HepG2 (cell line): ENCODE measurements around the gene TMC4. TPM values are rescaled to one million over a fixed set of nuclear protein-coding genes. Genes with fewer than 3 reads are reported as not detected.

ENCODE experiments used
- ATAC-seq: fragments of 200-7000 bp; cut with Tn5 transposase; 3 replicates; pipeline ENCODE4 v1.9.1; 2020; ENCODE audit warnings: mild to moderate bottlenecking, moderate library complexity
- BruUV-seq: library from RNA; stranded (reverse); fragments of 400-500 nt; replicated peaks from 2 replicates; lab custom pipeline; 2021; lab: Mats Ljungman, UMichigan
- CTCF ChIA-PET: fragments of 300-600 bp; formaldehyde crosslinking; extraction: SDS; loops from one replicate; lab custom pipeline; 2021; ENCODE audit warnings: low total read pairs, inconsistent platforms, low intra/inter-chr PET ratio; lab: Yijun Ruan, JAX
- POLR2A ChIA-PET: fragments of 350-600 bp; sonication (Branson Sonifier 250); formaldehyde crosslinking; loops from one replicate; lab custom pipeline; 2020; ENCODE audit warnings: antibody characterized with exemption, inconsistent platforms; lab: Yijun Ruan, JAX
- DNase-seq: peaks from one replicate; pipeline ENCODE4 v3.0.0-alpha.2; 2015; ENCODE audit warnings: low spot score
- FAIRE-seq: peaks from 3 replicates; lab custom pipeline; 2011; peaks lifted over from hg19 to GRCh38; lab: Jason Lieb, UNC
- H2AFZ ChIP-seq: one replicate; pipeline ENCODE4 v1.6.1; 2011; ENCODE audit warnings: low read length, inconsistent platforms
- H3K27ac ChIP-seq: fragments of 300-600 bp; 3 replicates; pipeline ENCODE4 v1.8.0; 2011; ENCODE audit warnings: mixed run types, mild to moderate bottlenecking, mixed read lengths, low read length, inconsistent platforms; ENCODE audit not compliant: insufficient read depth; ENCODE audit errors: extremely low read length
- H3K27me3 ChIP-seq, 2 experiments: fragments of 200-600 bp in 1 of 2; 2 replicates in 1 of 2; 3 replicates in 1 of 2; pipeline versions ENCODE4 v1.6.0 to v1.8.0; 2011; ENCODE audit warnings: low read length in 2 of 2, mild to moderate bottlenecking in 2 of 2, moderate library complexity in 2 of 2, inconsistent platforms in 1 of 2; ENCODE audit not compliant: insufficient read depth in 2 of 2, control insufficient read depth in 1 of 2
- H3K36me3 ChIP-seq, 2 experiments: fragments of 200-600 bp in 1 of 2; replicated peaks in 1 of 2; 2 replicates in 1 of 2; 3 replicates in 1 of 2; pipeline versions ENCODE4 v1.5.1 to v1.8.0; 2011; ENCODE audit warnings: low read length in 2 of 2, inconsistent platforms in 1 of 2; ENCODE audit not compliant: insufficient read depth in 2 of 2, control insufficient read depth in 1 of 2
- H3K4me1 ChIP-seq: 2 replicates; pipeline ENCODE4 v1.5.1; 2012; ENCODE audit warnings: low read length, inconsistent platforms; ENCODE audit not compliant: insufficient read depth
- H3K4me2 ChIP-seq: 2 replicates; pipeline ENCODE4 v1.6.0; 2011; ENCODE audit warnings: low read depth, low read length, inconsistent platforms
- H3K4me3 ChIP-seq, 3 experiments: fragments of 200-600 bp in 1 of 3; sonication (generic), shearing (Covaris generic) in 1 of 3; replicated peaks in 1 of 3; 2 replicates each; pipeline ENCODE4 v1.5.1; 2011 to 2016; ENCODE audit warnings: low read length in 3 of 3, inconsistent platforms in 2 of 3, low read depth in 2 of 3, mild to moderate bottlenecking in 2 of 3, control low read depth in 1 of 3, mixed read lengths in 1 of 3; ENCODE audit not compliant: insufficient read depth in 1 of 3
- H3K79me2 ChIP-seq: one replicate; pipeline ENCODE4 v1.6.1; 2011; ENCODE audit warnings: low read length, inconsistent platforms; ENCODE audit not compliant: insufficient read depth
- H3K9ac ChIP-seq: 2 replicates; pipeline ENCODE4 v1.6.0; 2011; ENCODE audit warnings: mild to moderate bottlenecking, low read depth, low read length, inconsistent platforms; ENCODE audit not compliant: insufficient read depth
- H3K9me3 ChIP-seq: 2 replicates; pipeline ENCODE4 v1.5.1; 2012; ENCODE audit warnings: mild to moderate bottlenecking, low read length
- H4K20me1 ChIP-seq: 2 replicates; pipeline ENCODE4 v1.6.0; 2011; ENCODE audit warnings: inconsistent platforms, mild to moderate bottlenecking, low read length, moderate library complexity; ENCODE audit not compliant: insufficient read depth
- AGO2 ChIP-seq: fragments of 200-400 bp; formaldehyde crosslinking; optimal IDR thresholded peaks from 2 replicates; pipeline ENCODE3; 2017; ENCODE audit warnings: mild to moderate bottlenecking, low read depth, low read length, moderate library complexity
- DMAP1 ChIP-seq: IDR thresholded peaks from 2 replicates; pipeline ENCODE4 v1.6.1; 2016
- EEA1 ChIP-seq: sonication (generic); formaldehyde crosslinking; IDR thresholded peaks from 2 replicates; pipeline ENCODE4 v1.5.1; 2020; ENCODE audit warnings: mild to moderate bottlenecking, missing genetic modification reagents, borderline replicate concordance
- JUND ChIP-seq: sonication (generic); formaldehyde crosslinking; IDR thresholded peaks from 2 replicates; pipeline ENCODE4 v1.8.0; 2022; ENCODE audit warnings: mild to moderate bottlenecking, missing genetic modification reagents
- KAT7 ChIP-seq: IDR thresholded peaks from 2 replicates; pipeline ENCODE4 v1.6.1; 2018; ENCODE audit warnings: borderline replicate concordance, missing compliant biosample characterization
- KLF12 ChIP-seq: sonication (generic); formaldehyde crosslinking; IDR thresholded peaks from 2 replicates; pipeline ENCODE4 v1.4.0; 2020; ENCODE audit warnings: missing genetic modification reagents, borderline replicate concordance
- MXD4 ChIP-seq: IDR thresholded peaks from 2 replicates; pipeline ENCODE4 v1.6.1; 2016; ENCODE audit warnings: mild to moderate bottlenecking, missing biosample characterization, missing genetic modification reagents
- SKIL ChIP-seq: sonication (generic); formaldehyde crosslinking; IDR thresholded peaks from 2 replicates; pipeline ENCODE4 v1.8.0; 2022; ENCODE audit warnings: missing genetic modification reagents, mild to moderate bottlenecking, moderate library complexity, borderline replicate concordance
- SP1 ChIP-seq, 2 experiments: fragments of 450-650 bp in 1 of 2; sonication (generic) in 1 of 2; formaldehyde crosslinking in 1 of 2; IDR thresholded peaks; 2 replicates each; pipeline versions ENCODE4 v1.4.0 to v1.6.1; 2016 to 2020; ENCODE audit warnings: missing genetic modification reagents in 1 of 2
- ZFAT ChIP-seq: sonication (generic); formaldehyde crosslinking; conservative IDR thresholded peaks from 2 replicates; pipeline ENCODE4 v1.8.1; 2023; ENCODE audit warnings: missing genetic modification reagents, inconsistent platforms
- ZFP82 ChIP-seq: sonication (generic); formaldehyde crosslinking; IDR thresholded peaks from 2 replicates; pipeline ENCODE4 v1.5.1; 2020; ENCODE audit warnings: mild to moderate bottlenecking, missing genetic modification reagents, borderline replicate concordance
- ZNF263 ChIP-seq: sonication (generic); formaldehyde crosslinking; IDR thresholded peaks from 2 replicates; pipeline ENCODE4 v1.4.0; 2020; ENCODE audit warnings: missing genetic modification reagents
- WGBS: methylation state at CpG from one replicate; pipeline ENCODE4 v1.1.6; 2017; ENCODE audit warnings: low lambda C conversion rate; 5-methylcytosine and 5-hydroxymethylcytosine counted together
- in situ Hi-C: cut with HindIII; loops from 2 replicates; pipeline ENCODE4 v1.10.0; 2017; ENCODE audit warnings: low pct_unique_long_range_greater_than_20kb; ENCODE audit not compliant: extremely low pct_ligation_motif_present
- intact Hi-C: fragments of 100-400 bp; cut with micrococcal nuclease; formaldehyde crosslinking; loops from one replicate; pipeline ENCODE4 v1.10.0; 2022; ENCODE audit not compliant: unreplicated experiment
- polyA plus RNA-seq, 8 experiments: library from polyadenylated mRNA; depleted of rRNA in 3 of 8; stranded (reverse) in 7 of 8; unstranded in 1 of 8; fragments of >200 nt; fragmentation: Illumina TruSeq in 4 of 8; extraction: Trizol in 4 of 8; gene quantifications; 2 replicates each; pipeline versions ENCODE4 v1.2.1 to v1.2.3, GENCODE V29; 2011 to 2016; ENCODE audit warnings: low read depth in 4 of 8, missing spikeins in 1 of 8, mixed read lengths in 1 of 8; ENCODE audit not compliant: insufficient read depth in 1 of 8
- total RNA-seq, 5 experiments: library from RNA; depleted of rRNA; stranded (reverse); fragments of >200 nt; fragmentation: Illumina TruSeq; extraction: Trizol; gene quantifications; 2 replicates each; pipeline ENCODE4 v1.2.3, GENCODE V29; 2016; ENCODE audit warnings: low read depth in 1 of 5

TMC4 gene
- total and polyA plus RNA-seq, 2 of the 13 experiments (the other 11 are each of a cell fraction or from before 2014, with no cell fraction given) = 0.13 to 0.24 TPM

- no peak for TF ChIP-seq EEA1 (CRISPR knock-in tag)
- no peak for TF ChIP-seq MXD4 (CRISPR knock-in tag)
- no peak for TF ChIP-seq ZFAT (CRISPR knock-in tag)
- no peak for TF ChIP-seq SP1 (IDR thresholded peaks at IDR 0.05)
- TF ChIP-seq SP1 (CRISPR knock-in tag; IDR thresholded peaks at IDR 0.05) = no peak
- TF ChIP-seq SKIL (CRISPR knock-in tag) = no peak
- TF ChIP-seq ZNF263 = no peak
- TF ChIP-seq DMAP1 (CRISPR knock-in tag) = no peak
- TF ChIP-seq KLF12 (CRISPR knock-in tag) = no peak
- TF ChIP-seq KAT7 = no peak
- no peak for TF ChIP-seq JUND (CRISPR knock-in tag)
- TF ChIP-seq, all 625 proteins: peak for 0
Observed at GRCh38 chr19:54151362-54152035, 21.5 kb downstream of the TMC4 start (continued).

DNA sequence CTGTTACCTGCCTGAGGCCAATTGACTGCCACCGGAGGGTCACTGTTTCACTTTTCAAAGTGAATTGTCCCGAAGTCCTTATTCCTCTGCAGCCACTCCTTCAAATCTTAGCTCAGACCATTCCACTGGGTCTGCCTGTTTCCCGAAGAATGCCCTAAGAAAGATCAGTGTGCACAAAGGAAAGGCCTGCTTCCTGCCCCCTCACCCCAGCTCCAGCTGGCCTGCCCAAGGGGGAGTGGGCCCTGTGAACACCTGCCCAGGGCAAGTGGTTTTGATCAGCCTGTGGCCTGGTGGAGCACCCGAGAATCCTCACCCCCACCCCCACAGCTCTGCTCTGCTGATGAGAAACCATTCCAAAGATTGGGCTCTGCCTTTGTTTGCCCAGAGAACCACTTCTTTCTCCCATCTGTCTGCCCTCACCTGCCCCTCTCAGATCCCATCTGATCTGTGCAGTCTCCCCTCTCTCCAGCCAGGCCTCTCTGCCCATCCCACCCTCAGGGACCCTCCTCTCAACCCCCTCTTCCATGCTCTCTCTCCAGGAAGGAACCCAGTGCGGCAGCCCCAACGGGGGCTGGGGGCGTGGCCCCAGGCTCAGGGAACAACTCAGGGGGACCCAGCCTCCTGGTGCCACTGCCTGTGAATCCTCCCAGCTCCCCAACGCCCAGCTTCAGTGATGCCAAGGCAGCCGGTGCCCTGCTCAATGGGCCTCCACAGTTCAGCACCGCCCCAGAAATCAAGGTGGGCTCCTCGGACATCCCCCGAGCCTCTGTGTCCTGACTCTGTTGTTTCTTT, 23.7 kb downstream of the TMC4 start:
- Histone ChIP-seq H3K27ac (no peak overlapping the region), H3K9ac (no peak overlapping the region), H3K4me2 (no peak overlapping the region), H2AFZ (no peak overlapping the region), H3K79me2 (no peaks in the 10 kb centered on the region)
- FAIRE-seq (no peak), ATAC-seq (no peak)
- WGBS = 98% methylated on average over 9 of the region's 12 CpGs
- POLR2A ChIA-PET = interaction anchor here (1.2 to 3.7 kb wide), 2 partner anchors 11 to 12 kb away, joined by 3 to 19 read pairs; partner anchors contain the start of genes CNOT3 and LENG1
- TF ChIP-seq AGO2 (peak; percentile 68), ZFP82 (no peak)
- TF ChIP-seq, all 625 proteins: peak for 1
- peaks cover 57 to 96% of the 10 kb centered on the region in 2 experiments for H3K36me3 ChIP-seq
- H3K4me3 ChIP-seq = no peak overlapping the region
- intact Hi-C loops = no loop called here
- CTCF ChIA-PET = no interaction called here
- DNase-seq = no peak
- H3K9me3 ChIP-seq = no peaks in the 10 kb centered on the region
- no TSS peak for BruUV-seq
- no peaks in the 10 kb centered on the region for H3K27me3 ChIP-seq
- no peaks in the 10 kb centered on the region for H3K4me1 ChIP-seq
- 0 out of 2 replicates have a peak, but pooled peaks cover 3% of the 10 kb centered on the region for H4K20me1 ChIP-seq
- in situ Hi-C loops = no loop called here
